Right forelimb (tissue), 1 donor: ENCODE data around the gene CDH13.
"Not testable (repeated sequence)": the region's sequence is repeated elsewhere in the genome, so short reads cannot be mapped to it uniquely, and the experiment has no call there.

Source experiments
- DNase-seq: peaks from one replicate; pipeline ENCODE4 v3.0.0-alpha.2; 2018

The CDH13 gene

GRCh38 chr16:82899006-82899405 lies 272.2 kb downstream of the CDH13 start:
- DNase-seq = no peak

GRCh38 chr16:82899731-82900450 lies 273.1 kb downstream of the CDH13 start:
- DNase-seq = no peak

GRCh38 chr16:82900559-82900958 lies 273.8 kb downstream of the CDH13 start:
- no peak for DNase-seq

GRCh38 chr16:82911925-82912324 lies 285.2 kb downstream of the CDH13 start:
- DNase-seq = no peak

- no peak for DNase-seq
These were observed 288.5 kb downstream of the CDH13 start for GRCh38 chr16:82915139-82915824.

DNA sequence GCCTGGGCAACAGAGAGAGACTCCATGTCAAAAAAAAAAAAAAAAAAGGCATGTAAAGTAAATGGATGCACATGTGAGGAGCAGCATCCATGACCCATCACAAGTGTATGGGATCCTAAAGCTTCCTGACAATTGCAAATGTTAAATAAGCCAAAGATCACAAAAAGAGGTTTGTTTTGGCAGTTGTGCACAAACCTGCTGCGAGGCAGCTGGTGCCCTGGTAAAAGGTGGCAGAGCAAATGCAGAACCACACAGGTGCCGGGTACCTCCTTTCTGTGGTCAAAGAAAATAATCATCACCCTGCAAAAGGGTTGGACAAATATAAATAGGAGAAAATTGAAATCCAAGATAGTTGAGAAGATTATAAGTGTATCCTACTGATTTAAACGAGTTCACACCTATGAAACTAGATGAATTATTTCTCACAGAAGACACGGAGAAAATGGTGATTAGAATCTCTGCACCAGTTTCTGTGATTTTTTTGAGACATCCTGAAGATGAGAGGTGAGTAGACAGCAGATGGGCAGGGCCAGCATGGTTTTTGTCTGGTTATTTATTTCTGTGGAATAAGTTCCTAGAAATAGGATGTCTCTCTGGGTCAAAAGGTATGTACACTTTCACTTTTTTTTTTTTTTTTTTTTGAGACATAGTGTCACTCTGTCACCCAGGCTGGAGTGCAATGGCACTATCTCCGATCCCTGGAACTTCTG lies 291.3 kb downstream of the CDH13 start:
- DNase-seq = no peak

GRCh38 chr16:82924075-82924854 lies 297.5 kb downstream of the CDH13 start:
- DNase-seq = no peak

DNA sequence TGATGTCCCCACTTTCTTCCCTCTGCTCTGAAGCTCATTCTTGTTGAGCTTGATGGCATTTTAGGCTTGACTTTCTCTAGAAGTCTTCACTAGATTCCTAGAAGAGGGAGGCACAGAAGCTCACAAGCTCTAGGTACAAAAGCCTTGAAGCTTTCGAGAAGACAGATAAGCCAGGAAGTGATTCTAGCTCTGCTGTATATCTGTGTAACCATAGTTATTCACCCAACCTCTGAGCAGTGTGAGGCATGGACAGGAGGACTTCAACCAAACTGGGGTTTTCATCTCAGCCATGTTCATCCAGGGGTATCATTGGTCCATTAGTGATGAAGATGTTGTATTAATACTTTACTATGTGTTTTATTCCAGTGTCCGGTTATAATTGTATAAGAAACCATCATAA lies 299.7 kb downstream of the CDH13 start:
- DNase-seq = no peak

- DNase-seq = not testable (repeated sequence)
These were observed 307.2 kb downstream of the CDH13 start for GRCh38 chr16:82933933-82934332.

DNA sequence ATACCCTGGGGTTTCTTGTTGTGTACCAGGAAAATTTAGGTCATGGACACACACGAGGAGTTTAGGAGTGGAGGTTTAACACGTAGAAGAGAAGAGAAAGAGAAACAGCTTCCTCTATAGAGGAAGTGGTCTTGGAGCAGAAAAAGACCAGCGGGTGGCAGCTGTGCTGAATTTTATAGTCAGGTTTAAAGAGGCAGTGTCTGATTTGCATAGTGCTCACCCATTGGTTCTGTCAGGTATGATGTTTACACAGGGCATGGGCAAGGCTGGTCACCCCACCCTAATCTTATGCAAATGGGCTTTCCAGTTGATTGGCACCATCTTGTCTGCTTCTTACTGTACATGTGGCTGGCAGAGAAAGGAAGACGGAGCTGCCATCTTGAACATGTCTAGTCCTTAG lies 309.0 kb downstream of the CDH13 start:
- DNase-seq = no peak

DNA sequence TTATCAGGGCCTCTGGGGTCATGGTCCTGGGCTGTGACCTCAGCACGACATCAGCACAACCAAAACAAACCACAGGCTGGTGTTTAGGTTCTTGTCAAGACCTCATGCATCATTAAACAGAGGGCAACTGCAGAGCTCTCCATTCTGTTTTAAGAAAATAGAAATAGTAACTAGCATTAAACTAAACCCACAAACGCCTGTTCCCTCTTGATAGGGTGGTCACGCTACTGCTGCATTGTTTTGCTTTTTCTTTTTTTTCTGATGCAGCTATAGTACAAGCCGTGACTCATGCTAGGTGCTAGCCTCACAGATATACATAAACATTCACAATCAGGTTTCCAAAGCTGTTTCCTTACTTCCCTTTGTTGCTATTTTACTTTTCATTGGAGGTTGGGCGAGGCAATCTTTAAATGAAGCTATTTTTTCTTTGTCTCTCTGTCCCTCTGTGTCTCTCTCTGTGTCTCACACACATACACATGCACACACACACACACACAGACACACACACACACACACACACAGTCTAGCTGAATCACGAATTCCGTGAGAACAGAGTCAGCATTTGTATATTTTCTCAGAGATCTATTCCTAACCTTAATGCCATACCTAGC lies 310.3 kb downstream of the CDH13 start:
- no peak for DNase-seq

- no peak for DNase-seq
These were observed 311.3 kb downstream of the CDH13 start for GRCh38 chr16:82937926-82938520.

DNA sequence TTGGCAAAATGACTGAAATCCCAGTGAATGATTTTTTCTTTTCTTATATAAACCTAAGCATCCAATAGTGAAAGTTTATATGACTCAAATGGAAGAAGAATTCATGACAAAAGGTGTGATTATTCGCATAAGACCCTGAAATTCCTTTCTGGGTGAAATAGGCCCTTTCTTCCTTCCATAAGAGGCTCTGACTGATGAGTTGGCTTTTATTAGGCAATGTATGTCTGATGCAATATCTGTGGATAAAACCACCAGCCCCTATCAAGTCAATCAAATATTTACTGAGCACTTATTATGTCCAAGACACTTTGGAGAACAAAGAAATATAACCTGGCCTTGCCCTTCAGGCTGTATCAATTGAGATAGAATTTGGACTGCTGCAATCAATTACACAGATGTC lies 316.6 kb downstream of the CDH13 start:
- DNase-seq = no peak

DNA sequence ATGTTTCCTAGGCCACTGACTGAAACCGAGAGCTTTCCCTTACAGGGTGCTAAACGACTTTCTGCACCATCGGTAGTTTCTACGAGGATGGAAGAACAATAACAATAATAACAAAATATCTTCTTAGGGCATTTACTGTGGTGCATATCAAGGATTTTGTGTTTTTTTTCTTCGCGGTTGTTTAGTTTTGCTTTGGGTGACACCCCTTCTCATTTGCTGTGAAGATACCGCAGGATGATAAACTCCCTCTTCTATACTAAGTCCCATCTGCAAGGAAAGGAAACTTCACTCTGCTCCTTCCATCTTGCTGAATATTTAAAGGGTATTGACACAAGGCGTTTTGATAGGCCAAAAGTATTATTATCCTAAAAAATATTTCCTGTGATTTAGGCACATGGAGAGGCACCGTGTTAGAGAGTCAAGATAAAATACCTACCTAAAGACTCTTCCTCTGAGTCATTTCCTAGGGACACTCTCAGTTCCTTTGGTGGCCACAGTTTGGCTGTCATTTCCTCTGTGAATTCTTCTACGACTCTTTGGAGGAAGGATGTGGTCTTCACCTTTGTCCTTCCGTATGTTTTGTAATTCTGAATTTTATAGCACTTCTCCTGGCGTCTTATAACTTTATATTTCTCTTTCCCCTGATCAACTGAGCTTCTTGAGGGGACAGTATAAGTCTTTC lies 318.8 kb downstream of the CDH13 start:
- DNase-seq = no peak

DNA sequence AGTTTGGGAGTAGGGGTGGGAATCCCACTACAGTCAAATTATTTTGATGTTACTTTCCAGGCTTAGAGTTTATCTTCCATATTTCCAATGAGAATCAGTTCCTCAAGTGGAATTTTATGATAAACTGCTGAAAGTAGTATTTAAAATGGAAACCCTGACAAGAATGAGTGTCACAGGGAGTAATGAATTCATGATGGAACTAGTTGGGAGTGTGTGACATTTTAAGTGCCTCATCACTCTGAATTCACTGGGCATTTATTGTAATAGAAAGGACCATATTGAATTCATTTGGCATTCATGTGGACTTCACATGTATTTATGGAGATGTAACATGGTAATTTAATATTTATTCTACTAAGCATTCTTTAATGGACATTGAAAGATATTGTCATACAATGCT lies 320.9 kb downstream of the CDH13 start:
- no peak for DNase-seq

DNA sequence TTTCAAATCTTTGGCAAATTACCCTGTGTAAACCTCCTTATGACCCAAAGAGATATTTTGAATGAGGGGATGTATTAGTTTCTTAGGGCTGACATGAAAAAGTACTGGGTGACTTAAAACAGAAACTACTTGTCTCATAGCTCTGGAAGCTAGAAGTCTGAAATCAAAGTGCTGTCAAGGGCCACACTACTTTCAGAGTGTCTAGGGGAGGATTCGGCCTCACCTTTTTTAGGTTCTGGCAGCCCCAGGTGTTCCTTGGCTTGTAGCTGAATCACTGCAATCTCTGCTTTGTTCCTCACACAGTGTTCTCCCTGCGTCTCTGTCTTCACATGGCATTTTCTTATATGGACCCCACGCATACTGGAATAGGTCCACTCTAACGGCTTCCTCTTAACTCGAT lies 322.2 kb downstream of the CDH13 start:
- DNase-seq = no peak

- no peak for DNase-seq
These were observed 326.7 kb downstream of the CDH13 start for GRCh38 chr16:82953517-82953916.

- DNase-seq = no peak
These were observed 327.6 kb downstream of the CDH13 start for GRCh38 chr16:82954224-82954929.

- DNase-seq = no peak
These were observed 329.1 kb downstream of the CDH13 start for GRCh38 chr16:82955741-82956348.

GRCh38 chr16:82957212-82957611 lies 330.4 kb downstream of the CDH13 start:
- no peak for DNase-seq

DNA sequence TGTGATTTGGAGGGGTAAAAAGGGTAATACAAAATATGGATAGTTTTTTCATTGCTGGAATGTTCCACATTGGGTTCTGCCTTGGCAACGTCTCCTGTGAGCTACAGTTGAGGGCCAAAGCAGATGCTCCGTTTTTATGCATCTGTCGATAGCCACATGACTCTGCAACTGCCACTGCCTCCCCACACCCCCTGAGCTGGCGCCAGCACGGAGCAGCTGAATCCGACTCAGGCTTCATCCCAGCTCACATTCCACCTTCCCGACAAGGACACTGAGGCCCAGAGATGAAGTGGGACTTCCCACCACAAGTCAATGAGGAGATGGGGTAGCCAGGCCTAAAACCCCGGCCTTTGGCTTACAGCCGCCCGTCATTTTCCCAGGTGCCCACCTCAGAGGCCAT lies 334.1 kb downstream of the CDH13 start:
- DNase-seq = peak; percentile 48
